Transverse colon (tissue), 4 donors: ENCODE measurements around the gene PLPPR3. TPM values are rescaled to one million over a fixed set of nuclear protein-coding genes. Genes with fewer than 3 reads are reported as not detected.

Experiments used
- DNase-seq: peaks from one replicate; pipeline ENCODE4 v3.0.0-alpha.2; 2019
- H3K27ac ChIP-seq, 4 donors: fragments of 200-600 bp; sonication (generic); 2 replicates each; pipeline ENCODE4 v1.5.1; 2016 to 2018; ENCODE audit warnings: inconsistent platforms in 4 of 4
- H3K27me3 ChIP-seq: fragments of 200-600 bp; sonication (generic); 2 replicates; pipeline ENCODE4 v1.5.1; 2017; ENCODE audit warnings: inconsistent platforms
- H3K36me3 ChIP-seq, 4 donors: fragments of 200-600 bp; sonication (generic); 2 replicates each; pipeline ENCODE4 v1.5.1; 2017 to 2019; ENCODE audit warnings: inconsistent platforms in 4 of 4
- H3K4me1 ChIP-seq, 4 donors: fragments of 200-600 bp; sonication (generic); 2 replicates each; pipeline ENCODE4 v1.5.1; 2017 to 2020; ENCODE audit warnings: inconsistent platforms in 4 of 4
- H3K4me3 ChIP-seq, 4 donors: fragments of 200-600 bp; sonication (generic); 1 replicate in 1 of 4; 2 replicates in 3 of 4; pipeline versions ENCODE4 v1.5.1 to v1.6.1; 2017 to 2019; ENCODE audit warnings: inconsistent platforms in 4 of 4
- H3K9me3 ChIP-seq, 2 donors: fragments of 200-600 bp; sonication (generic); 2 replicates each; pipeline ENCODE4 v1.5.1; 2017 to 2019; ENCODE audit warnings: inconsistent platforms in 2 of 2
- CTCF ChIP-seq, 5 experiments: fragments of 200-600 bp in 3 of 5; fragments of 450-650 bp in 2 of 5; sonication (generic) in 3 of 5; IDR thresholded peaks; 1 replicate in 2 of 5; 2 replicates in 3 of 5; pipeline ENCODE4 v1.5.1; 2016 to 2017; ENCODE audit warnings: antibody characterized with exemption in 5 of 5, inconsistent platforms in 3 of 5, mild to moderate bottlenecking in 2 of 5, moderate library complexity in 1 of 5
- EP300 ChIP-seq: sonication (generic); formaldehyde crosslinking; IDR thresholded peaks from one replicate; pipeline ENCODE4 v1.6.1; 2017; ENCODE audit warnings: antibody characterized with exemption, low read depth
- POLR2A ChIP-seq: fragments of 450-650 bp; IDR thresholded peaks from one replicate; pipeline ENCODE4 v1.6.1; 2016; ENCODE audit warnings: antibody characterized with exemption, mild to moderate bottlenecking, moderate library complexity
- POLR2AphosphoS5 ChIP-seq, 3 donors: sonication (generic); formaldehyde crosslinking; IDR thresholded peaks; one replicate each; pipeline ENCODE4 v1.6.1; 2016; ENCODE audit warnings: antibody characterized with exemption in 3 of 3
- whole genome bisulfite sequencing, 2 donors: methylation state at CpG; one replicate each; pipeline ENCODE4 v1.1.5; 2018; ENCODE audit warnings: low coverage in 1 of 2; 5-methylcytosine and 5-hydroxymethylcytosine counted together
- in situ Hi-C, 4 donors: fragments of 200-750 bp; cut with MboI; loops; one replicate each; pipeline versions ENCODE4 v1.15.0 to v1.15.1; 2017; ENCODE audit warnings: low sequenced_read_pairs in 3 of 4, low pct_ligation_motif_present in 1 of 4, low pct_unique_long_range_greater_than_20kb in 1 of 4
- intact Hi-C: fragments of 100-400 bp; cut with DNase I; formaldehyde crosslinking; loops from one replicate; pipeline ENCODE4 v1.15.1; 2023; ENCODE audit warnings: low total_unique reads
- total RNA-seq, 4 donors: library from RNA; depleted of rRNA; stranded (reverse); fragments of >200 nt; gene quantifications; one replicate each; pipeline ENCODE4 v1.1.0, GENCODE V29; 2016

PLPPR3 gene
- total RNA-seq, 4 donors from 2014 or later = not detected

- H3K4me1 ChIP-seq = peaks cover 0 to 8% (median 3%) of the 10 kb centered on the region in 4 donors
- H3K4me3 ChIP-seq = peak overlapping the region in 1 of 4 donors; percentile 1
- H3K9me3 ChIP-seq = no peaks in the 10 kb centered on the region
- peaks cover 53% of the 10 kb centered on the region for H3K27me3 ChIP-seq
- in situ Hi-C loops = loop anchor here in 3 of 4 donors (10.0 to 25.0 kb wide), 5 partner anchors 72 to 134 kb away; partner anchors contain the start of genes WDR18 (in 2 of the 3) and ARID3A (in 1 of the 3)
- intact Hi-C loops = no loop called here
- DNase-seq = no peak
- no peak overlapping the region for H3K27ac ChIP-seq
- WGBS, 2 donors = 52% methylated on average over 56 of the region's 67 CpGs; no CpG with 5 or more reads in 1 of the 2 donors
- no peaks in the 10 kb centered on the region for H3K36me3 ChIP-seq
- TF ChIP-seq POLR2AphosphoS5 (IDR thresholded peaks at IDR 0.05) (no peak), EP300 (no peak), CTCF (IDR thresholded peaks at IDR 0.05) (no peak), POLR2A (no peak)
Measured at GRCh38 chr19:853014-853585, 31.3 kb upstream of the PLPPR3 start.

- Histone ChIP-seq H3K27ac (peak within 1 kb of the TSS; percentile 62 to 87 (median 78)), H3K4me1 (peaks cover 0 to 13% (median 3%) of the 10 kb centered on the region in 4 donors), H3K27me3 (peaks cover 60% of the 10 kb centered on the region), H3K9me3 (no peaks in the 10 kb centered on the region), H3K4me3 (peak within 1 kb of the TSS in 1 of 4 donors; percentile 1), H3K36me3 (no peaks in the 10 kb centered on the region)
- no peak for TF ChIP-seq POLR2AphosphoS5 (IDR thresholded peaks at IDR 0.05)
- no peak for TF ChIP-seq EP300
- no peak for TF ChIP-seq POLR2A
- no peak for TF ChIP-seq CTCF (IDR thresholded peaks at IDR 0.05)
- no peak for DNase-seq
- in situ Hi-C loops = loop anchor here in 3 of 4 donors (10.0 to 25.0 kb wide), 5 partner anchors 72 to 135 kb away; partner anchors contain the start of genes WDR18 (in 2 of the 3) and ARID3A (in 1 of the 3)
- intact Hi-C loops = no loop called here
- WGBS, 2 donors = 67% methylated on average over 40 of the region's 55 CpGs; no CpG with 5 or more reads in 1 of the 2 donors
Measured at GRCh38 chr19:852136-853013, 30.6 kb upstream of the PLPPR3 start, which contains the start of gene ELANE. TSS of gene ELANE (plus strand) at chr19:852303. CDS start at chr19:852329, 26 bp downstream.

- in situ Hi-C loops = loop anchor here in 3 of 4 donors (10.0 to 25.0 kb wide), 5 partner anchors 74 to 136 kb away; partner anchors contain the start of genes WDR18 (in 2 of the 3) and ARID3A (in 1 of the 3)
- Histone ChIP-seq H3K4me3 (no peak overlapping the region), H3K4me1 (peaks cover 0 to 13% (median 3%) of the 10 kb centered on the region in 4 donors), H3K27ac (peak overlapping the region; percentile 62 to 87 (median 78)), H3K27me3 (peaks cover 73% of the 10 kb centered on the region), H3K9me3 (no peaks in the 10 kb centered on the region), H3K36me3 (no peaks in the 10 kb centered on the region)
- DNase-seq = no peak
- TF ChIP-seq CTCF (IDR thresholded peaks at IDR 0.05) (no peak), POLR2AphosphoS5 (IDR thresholded peaks at IDR 0.05) (no peak), EP300 (no peak), POLR2A (no peak)
- intact Hi-C loops = no loop called here
- WGBS, 2 donors = 32% methylated on average over 13 of the region's 13 CpGs; no CpG with 5 or more reads in 1 of the 2 donors
Measured at GRCh38 chr19:850979-851335, 29.2 kb upstream of the PLPPR3 start.
